ENCODE results near the gene PHF12.

DNA sequence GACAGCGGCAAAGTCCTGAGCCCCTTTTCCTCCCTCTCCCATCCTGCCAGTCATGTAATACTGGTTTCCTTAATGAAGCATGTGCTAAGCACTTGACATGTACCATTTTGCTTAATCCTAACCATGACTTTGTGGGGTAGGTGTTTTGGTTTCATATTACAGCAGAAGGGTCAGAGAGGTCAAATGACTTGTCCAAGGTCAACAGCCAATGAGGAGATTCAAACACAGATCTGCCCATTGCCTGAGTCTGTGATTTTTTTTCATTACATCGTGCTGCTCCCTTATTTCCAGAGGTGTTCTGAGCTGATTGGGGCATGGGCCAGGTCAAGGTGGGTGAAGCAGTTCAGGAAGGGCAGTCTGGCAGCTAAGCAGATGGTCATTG is 17.6 kb upstream of the PHF12 start:
- no peak for TF ChIP-seq CTCF (conservative IDR thresholded peaks at IDR 0.05 in 1 of 2, IDR thresholded peaks at IDR 0.05 in 1 of 2; ENCODE audit: low read depth in 1 of 2, low read length in 2 of 2)
- peak; percentile 19 for TF ChIP-seq EZH2 (IDR thresholded peaks at IDR 0.05; ENCODE audit: low read length, missing control alignments)
